Stimulated activated naive CD4-positive, alpha-beta T cell treated with Interleukin-2 at 50 U/mL for 16 hours (primary cell): ENCODE measurements around the gene SCG5.
A peak's percentile ranks its signal among the peaks of the same experiment; 100 is the strongest.
"Not testable (repeated sequence)": the region's sequence is repeated elsewhere in the genome, so short reads cannot be mapped to it uniquely, and the experiment has no call there.

Experiments used
- DNase-seq: peaks from one replicate; lab custom pipeline; 2025; lab: John Stamatoyannopoulos, UW

SCG5 gene

GRCh38 chr15:32641517-32642059 lies at the start of gene SCG5:
Gene SCG5, plus strand, starts transcription at chr15:32641710. Its CDS starts 1,883 bp downstream, at chr15:32643593.
- no peak for DNase-seq

GRCh38 chr15:32593151-32593550 lies 48.4 kb upstream of the SCG5 start, which contains the start of gene GOLGA8N:
Gene GOLGA8N, plus strand, starts transcription at chr15:32593456.
- DNase-seq, result not testable (repeated sequence)

GRCh38 chr15:32609518-32609917 lies 32.0 kb upstream of the SCG5 start:
- not testable (repeated sequence) for DNase-seq

GRCh38 chr15:32610719-32611118 lies 30.8 kb upstream of the SCG5 start:
- DNase-seq, result not testable (repeated sequence)

- not testable (repeated sequence) for DNase-seq
These were observed 26.8 kb upstream of the SCG5 start for GRCh38 chr15:32614712-32615050.

- DNase-seq, result not testable (repeated sequence)
These were observed 26.2 kb upstream of the SCG5 start, which contains the start of gene ARHGAP11A for GRCh38 chr15:32615051-32615870. Gene ARHGAP11A, plus strand, starts transcription at chr15:32615504. Its CDS starts 708 bp downstream, at chr15:32616212.

GRCh38 chr15:32615871-32616426 lies 25.6 kb upstream of the SCG5 start:
- not testable (repeated sequence) for DNase-seq

- no peak for DNase-seq
These were observed 5.1 kb upstream of the SCG5 start for GRCh38 chr15:32636410-32636809.

GRCh38 chr15:32636908-32637567 lies 4.5 kb upstream of the SCG5 start:
- no peak for DNase-seq

- no peak for DNase-seq
These were observed 3.8 kb upstream of the SCG5 start for GRCh38 chr15:32637704-32638103.

- no peak for DNase-seq
These were observed 1.3 kb downstream of the SCG5 start for GRCh38 chr15:32642667-32643435.

- DNase-seq, result no peak
These were observed 2.5 kb downstream of the SCG5 start for GRCh38 chr15:32643907-32644445.

- no peak for DNase-seq
These were observed 4.8 kb downstream of the SCG5 start for GRCh38 chr15:32646291-32646690.

- DNase-seq, result no peak
These were observed 7.8 kb downstream of the SCG5 start for GRCh38 chr15:32649342-32649741.

- peak; percentile 16 for DNase-seq
These were observed 9.8 kb downstream of the SCG5 start for GRCh38 chr15:32651229-32651837.

- no peak for DNase-seq
These were observed 10.7 kb downstream of the SCG5 start for GRCh38 chr15:32652178-32652577.

GRCh38 chr15:32656091-32656490 lies 14.6 kb downstream of the SCG5 start:
- no peak for DNase-seq

- DNase-seq, result no peak
These were observed 15.0 kb downstream of the SCG5 start for GRCh38 chr15:32656496-32656895.

GRCh38 chr15:32657198-32657883 lies 15.8 kb downstream of the SCG5 start:
- DNase-seq, result no peak

- no peak for DNase-seq
These were observed 16.4 kb downstream of the SCG5 start for GRCh38 chr15:32657941-32658340.
